ENCODE results near the gene CMC2. TPM values are rescaled to one million over a fixed set of nuclear protein-coding genes. Genes with fewer than 3 reads are reported as not detected.

CMC2 gene
- total and polyA plus RNA-seq, 2 of the 13 experiments (the other 11 are each of a cell fraction or from before 2014, with no cell fraction given): 116 to 129 TPM

DNA sequence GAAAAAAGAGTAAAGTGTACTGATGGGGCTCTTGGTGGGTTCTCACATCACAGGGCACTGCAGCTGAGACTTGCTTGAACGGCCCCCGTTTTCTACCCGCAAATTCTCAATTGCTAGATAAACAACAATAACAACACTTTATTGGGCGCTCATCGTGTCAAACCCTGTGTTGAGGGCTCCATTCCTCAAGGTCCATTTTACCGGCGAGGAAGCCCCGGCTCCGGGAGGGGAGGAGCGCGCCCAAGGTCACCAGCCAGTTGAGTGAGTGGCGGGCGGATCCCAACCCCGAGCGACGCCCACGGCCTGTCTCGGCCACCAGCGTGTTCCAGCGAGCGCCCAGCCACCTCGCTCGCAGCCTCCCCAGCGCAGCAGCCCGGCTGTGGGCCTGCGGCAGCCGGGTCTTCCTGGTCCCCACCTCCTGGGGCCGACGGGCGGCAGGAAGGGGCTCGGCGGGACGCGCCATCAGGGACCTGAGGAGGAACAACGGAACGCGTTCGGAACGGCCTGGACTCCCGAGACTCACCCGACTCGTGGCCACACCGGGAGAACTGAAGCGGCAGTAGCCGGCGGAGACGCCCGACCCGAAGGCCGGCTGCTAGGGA lies 373 bp downstream of the CMC2 start (continued):
- TF ChIP-seq, protein P1, sequence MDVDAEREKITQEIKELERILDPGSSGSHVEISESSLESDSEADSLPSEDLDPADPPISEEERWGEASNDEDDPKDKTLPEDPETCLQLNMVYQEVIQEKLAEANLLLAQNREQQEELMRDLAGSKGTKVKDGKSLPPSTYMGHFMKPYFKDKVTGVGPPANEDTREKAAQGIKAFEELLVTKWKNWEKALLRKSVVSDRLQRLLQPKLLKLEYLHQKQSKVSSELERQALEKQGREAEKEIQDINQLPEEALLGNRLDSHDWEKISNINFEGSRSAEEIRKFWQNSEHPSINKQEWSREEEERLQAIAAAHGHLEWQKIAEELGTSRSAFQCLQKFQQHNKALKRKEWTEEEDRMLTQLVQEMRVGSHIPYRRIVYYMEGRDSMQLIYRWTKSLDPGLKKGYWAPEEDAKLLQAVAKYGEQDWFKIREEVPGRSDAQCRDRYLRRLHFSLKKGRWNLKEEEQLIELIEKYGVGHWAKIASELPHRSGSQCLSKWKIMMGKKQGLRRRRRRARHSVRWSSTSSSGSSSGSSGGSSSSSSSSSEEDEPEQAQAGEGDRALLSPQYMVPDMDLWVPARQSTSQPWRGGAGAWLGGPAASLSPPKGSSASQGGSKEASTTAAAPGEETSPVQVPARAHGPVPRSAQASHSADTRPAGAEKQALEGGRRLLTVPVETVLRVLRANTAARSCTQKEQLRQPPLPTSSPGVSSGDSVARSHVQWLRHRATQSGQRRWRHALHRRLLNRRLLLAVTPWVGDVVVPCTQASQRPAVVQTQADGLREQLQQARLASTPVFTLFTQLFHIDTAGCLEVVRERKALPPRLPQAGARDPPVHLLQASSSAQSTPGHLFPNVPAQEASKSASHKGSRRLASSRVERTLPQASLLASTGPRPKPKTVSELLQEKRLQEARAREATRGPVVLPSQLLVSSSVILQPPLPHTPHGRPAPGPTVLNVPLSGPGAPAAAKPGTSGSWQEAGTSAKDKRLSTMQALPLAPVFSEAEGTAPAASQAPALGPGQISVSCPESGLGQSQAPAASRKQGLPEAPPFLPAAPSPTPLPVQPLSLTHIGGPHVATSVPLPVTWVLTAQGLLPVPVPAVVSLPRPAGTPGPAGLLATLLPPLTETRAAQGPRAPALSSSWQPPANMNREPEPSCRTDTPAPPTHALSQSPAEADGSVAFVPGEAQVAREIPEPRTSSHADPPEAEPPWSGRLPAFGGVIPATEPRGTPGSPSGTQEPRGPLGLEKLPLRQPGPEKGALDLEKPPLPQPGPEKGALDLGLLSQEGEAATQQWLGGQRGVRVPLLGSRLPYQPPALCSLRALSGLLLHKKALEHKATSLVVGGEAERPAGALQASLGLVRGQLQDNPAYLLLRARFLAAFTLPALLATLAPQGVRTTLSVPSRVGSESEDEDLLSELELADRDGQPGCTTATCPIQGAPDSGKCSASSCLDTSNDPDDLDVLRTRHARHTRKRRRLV (CRISPR knock-in tag; IDR thresholded peaks at IDR 0.05): no peak
- TF ChIP-seq NFE2L1 (CRISPR knock-in tag; IDR thresholded peaks at IDR 0.05; ENCODE audit: borderline replicate concordance) (no peak), GLI4 (CRISPR knock-in tag; IDR thresholded peaks at IDR 0.05; ENCODE audit: borderline replicate concordance) (no peak), ZNF703 (CRISPR knock-in tag; IDR thresholded peaks at IDR 0.05; ENCODE audit: borderline replicate concordance) (no peak), KDM2A (CRISPR knock-in tag; IDR thresholded peaks at IDR 0.05; ENCODE audit: borderline replicate concordance, low read depth) (peak; percentile 50; the same call in 1 of the 2 replicates), MXD4 (CRISPR knock-in tag; IDR thresholded peaks at IDR 0.05) (0 out of 2 replicates have a peak, but pooled peaks have one; percentile 55), ZNF256 (CRISPR knock-in tag; conservative IDR thresholded peaks at IDR 0.05) (no peak; the same call in 1 of the 2 replicates), ZNF121 (CRISPR knock-in tag; IDR thresholded peaks at IDR 0.05) (peak; percentile 35; the same call in 1 of the 2 replicates), THAP11 (CRISPR knock-in tag; IDR thresholded peaks at IDR 0.05) (no peak), SALL2 (CRISPR knock-in tag; IDR thresholded peaks at IDR 0.05) (no peak), MBD4 (IDR thresholded peaks at IDR 0.05; ENCODE audit: borderline replicate concordance, low read length) (no peak)
- TF ChIP-seq, protein P2, sequence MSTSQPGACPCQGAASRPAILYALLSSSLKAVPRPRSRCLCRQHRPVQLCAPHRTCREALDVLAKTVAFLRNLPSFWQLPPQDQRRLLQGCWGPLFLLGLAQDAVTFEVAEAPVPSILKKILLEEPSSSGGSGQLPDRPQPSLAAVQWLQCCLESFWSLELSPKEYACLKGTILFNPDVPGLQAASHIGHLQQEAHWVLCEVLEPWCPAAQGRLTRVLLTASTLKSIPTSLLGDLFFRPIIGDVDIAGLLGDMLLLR (CRISPR knock-in tag; IDR thresholded peaks at IDR 0.05): peak; percentile 81
- TF ChIP-seq, protein P3, sequence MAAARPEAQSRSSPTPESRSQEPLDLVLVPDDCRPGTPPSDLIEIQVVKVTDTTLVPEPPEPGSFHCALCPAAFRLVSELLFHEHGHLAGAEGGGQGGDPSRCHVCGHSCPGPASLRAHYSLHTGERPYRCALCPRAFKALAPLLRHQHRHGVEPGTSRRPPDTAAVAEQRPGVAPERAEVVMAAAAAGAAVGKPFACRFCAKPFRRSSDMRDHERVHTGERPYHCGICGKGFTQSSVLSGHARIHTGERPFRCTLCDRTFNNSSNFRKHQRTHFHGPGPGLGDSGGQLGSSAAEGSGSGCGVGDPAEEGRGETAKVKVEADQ (CRISPR knock-in tag; IDR thresholded peaks at IDR 0.05; ENCODE audit: borderline replicate concordance): no peak; the same call in 1 of the 2 replicates
- TF ChIP-seq, protein P4, sequence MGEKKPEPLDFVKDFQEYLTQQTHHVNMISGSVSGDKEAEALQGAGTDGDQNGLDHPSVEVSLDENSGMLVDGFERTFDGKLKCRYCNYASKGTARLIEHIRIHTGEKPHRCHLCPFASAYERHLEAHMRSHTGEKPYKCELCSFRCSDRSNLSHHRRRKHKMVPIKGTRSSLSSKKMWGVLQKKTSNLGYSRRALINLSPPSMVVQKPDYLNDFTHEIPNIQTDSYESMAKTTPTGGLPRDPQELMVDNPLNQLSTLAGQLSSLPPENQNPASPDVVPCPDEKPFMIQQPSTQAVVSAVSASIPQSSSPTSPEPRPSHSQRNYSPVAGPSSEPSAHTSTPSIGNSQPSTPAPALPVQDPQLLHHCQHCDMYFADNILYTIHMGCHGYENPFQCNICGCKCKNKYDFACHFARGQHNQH (CRISPR knock-in tag; IDR thresholded peaks at IDR 0.05): no peak
- TF ChIP-seq, protein P5, sequence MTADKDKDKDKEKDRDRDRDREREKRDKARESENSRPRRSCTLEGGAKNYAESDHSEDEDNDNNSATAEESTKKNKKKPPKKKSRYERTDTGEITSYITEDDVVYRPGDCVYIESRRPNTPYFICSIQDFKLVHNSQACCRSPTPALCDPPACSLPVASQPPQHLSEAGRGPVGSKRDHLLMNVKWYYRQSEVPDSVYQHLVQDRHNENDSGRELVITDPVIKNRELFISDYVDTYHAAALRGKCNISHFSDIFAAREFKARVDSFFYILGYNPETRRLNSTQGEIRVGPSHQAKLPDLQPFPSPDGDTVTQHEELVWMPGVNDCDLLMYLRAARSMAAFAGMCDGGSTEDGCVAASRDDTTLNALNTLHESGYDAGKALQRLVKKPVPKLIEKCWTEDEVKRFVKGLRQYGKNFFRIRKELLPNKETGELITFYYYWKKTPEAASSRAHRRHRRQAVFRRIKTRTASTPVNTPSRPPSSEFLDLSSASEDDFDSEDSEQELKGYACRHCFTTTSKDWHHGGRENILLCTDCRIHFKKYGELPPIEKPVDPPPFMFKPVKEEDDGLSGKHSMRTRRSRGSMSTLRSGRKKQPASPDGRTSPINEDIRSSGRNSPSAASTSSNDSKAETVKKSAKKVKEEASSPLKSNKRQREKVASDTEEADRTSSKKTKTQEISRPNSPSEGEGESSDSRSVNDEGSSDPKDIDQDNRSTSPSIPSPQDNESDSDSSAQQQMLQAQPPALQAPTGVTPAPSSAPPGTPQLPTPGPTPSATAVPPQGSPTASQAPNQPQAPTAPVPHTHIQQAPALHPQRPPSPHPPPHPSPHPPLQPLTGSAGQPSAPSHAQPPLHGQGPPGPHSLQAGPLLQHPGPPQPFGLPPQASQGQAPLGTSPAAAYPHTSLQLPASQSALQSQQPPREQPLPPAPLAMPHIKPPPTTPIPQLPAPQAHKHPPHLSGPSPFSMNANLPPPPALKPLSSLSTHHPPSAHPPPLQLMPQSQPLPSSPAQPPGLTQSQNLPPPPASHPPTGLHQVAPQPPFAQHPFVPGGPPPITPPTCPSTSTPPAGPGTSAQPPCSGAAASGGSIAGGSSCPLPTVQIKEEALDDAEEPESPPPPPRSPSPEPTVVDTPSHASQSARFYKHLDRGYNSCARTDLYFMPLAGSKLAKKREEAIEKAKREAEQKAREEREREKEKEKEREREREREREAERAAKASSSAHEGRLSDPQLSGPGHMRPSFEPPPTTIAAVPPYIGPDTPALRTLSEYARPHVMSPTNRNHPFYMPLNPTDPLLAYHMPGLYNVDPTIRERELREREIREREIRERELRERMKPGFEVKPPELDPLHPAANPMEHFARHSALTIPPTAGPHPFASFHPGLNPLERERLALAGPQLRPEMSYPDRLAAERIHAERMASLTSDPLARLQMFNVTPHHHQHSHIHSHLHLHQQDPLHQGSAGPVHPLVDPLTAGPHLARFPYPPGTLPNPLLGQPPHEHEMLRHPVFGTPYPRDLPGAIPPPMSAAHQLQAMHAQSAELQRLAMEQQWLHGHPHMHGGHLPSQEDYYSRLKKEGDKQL (CRISPR knock-in tag; IDR thresholded peaks at IDR 0.05; ENCODE audit: low read depth): 0 out of 2 replicates have a peak, but pooled peaks have one; percentile 12
